HTERT RPE-1 (cell line): Measurements from ENCODE around the gene LTBP1.
"Not testable (repeated sequence)": the region's sequence is repeated elsewhere in the genome, so short reads cannot be mapped to it uniquely, and the experiment has no call there.

ENCODE experiments used
- in situ Hi-C: fragments of 300-500 bp; cut with MboI; formaldehyde crosslinking; loops from 4 replicates; pipeline ENCODE4 v1.14.3; 2020; ENCODE audit warnings: low sequenced_read_pairs

Gene LTBP1

GRCh38 chr2:33134086-33134771, 187.5 kb downstream of the LTBP1 start:
- in situ Hi-C loops, result no loop called here

- in situ Hi-C loops, result no loop called here
Observed at GRCh38 chr2:33134791-33135560, 188.2 kb downstream of the LTBP1 start.

- in situ Hi-C loops, result no loop called here
Observed at GRCh38 chr2:33135645-33136044, 188.9 kb downstream of the LTBP1 start.

- in situ Hi-C loops, result no loop called here
Observed at GRCh38 chr2:33136056-33136455, 189.3 kb downstream of the LTBP1 start.

GRCh38 chr2:33136566-33136965, 189.8 kb downstream of the LTBP1 start:
- in situ Hi-C loops, result no loop called here

GRCh38 chr2:33137331-33137730, 190.6 kb downstream of the LTBP1 start:
- in situ Hi-C loops, result no loop called here

- in situ Hi-C loops, result no loop called here
Observed at GRCh38 chr2:33139949-33140348, 193.2 kb downstream of the LTBP1 start.

GRCh38 chr2:33141476-33141875, 194.7 kb downstream of the LTBP1 start:
- in situ Hi-C loops, result no loop called here

- in situ Hi-C loops, result no loop called here
Observed at GRCh38 chr2:33142810-33143209, 196.1 kb downstream of the LTBP1 start.

GRCh38 chr2:33144243-33144642, 197.5 kb downstream of the LTBP1 start:
- in situ Hi-C loops, result no loop called here

GRCh38 chr2:33145459-33145858, 198.7 kb downstream of the LTBP1 start:
- in situ Hi-C loops, result no loop called here

GRCh38 chr2:33146102-33146501, 199.3 kb downstream of the LTBP1 start:
- in situ Hi-C loops, result no loop called here

- in situ Hi-C loops, result no loop called here
Observed at GRCh38 chr2:33153008-33153407, 206.3 kb downstream of the LTBP1 start.

GRCh38 chr2:33158482-33159003, 211.8 kb downstream of the LTBP1 start:
- in situ Hi-C loops, result no loop called here

- in situ Hi-C loops, result no loop called here
Observed at GRCh38 chr2:33160191-33160590, 213.4 kb downstream of the LTBP1 start.

- in situ Hi-C loops, result no loop called here
Observed at GRCh38 chr2:33166287-33166881, 219.6 kb downstream of the LTBP1 start.

- in situ Hi-C loops, result no loop called here
Observed at GRCh38 chr2:33167622-33168245, 221.0 kb downstream of the LTBP1 start.

- in situ Hi-C loops, result no loop called here
Observed at GRCh38 chr2:33168425-33168824, 221.7 kb downstream of the LTBP1 start.

- in situ Hi-C loops, result no loop called here
Observed at GRCh38 chr2:33168922-33169321, 222.2 kb downstream of the LTBP1 start.

GRCh38 chr2:33170251-33170650, 223.5 kb downstream of the LTBP1 start:
- in situ Hi-C loops, result not testable (repeated sequence)

GRCh38 chr2:33177627-33178026, 230.9 kb downstream of the LTBP1 start:
- in situ Hi-C loops, result no loop called here
